Heart left ventricle (tissue), 16 donors: ENCODE results near the gene SEMA5B. TPM values are rescaled to one million over a fixed set of nuclear protein-coding genes. Genes with fewer than 3 reads are reported as not detected.
A peak's percentile ranks its signal among the peaks of the same experiment; 100 is the strongest.

ENCODE experiments used
- ATAC-seq, 4 donors: fragments of 200-7000 bp; cut with Tn5 transposase; one replicate each; pipeline ENCODE4 v1.9.1; 2020 to 2022; ENCODE audit warnings: moderate library complexity in 4 of 4, mild to moderate bottlenecking in 3 of 4, moderate number of reproducible peaks in 1 of 4
- DNase-seq, 5 donors: peaks; one replicate each; pipeline ENCODE4 v3.0.0-alpha.2; 2020
- H3K27ac ChIP-seq, 12 donors: fragments of 200-600 bp; sonication (generic) in 4 of 12; one replicate each; pipeline versions ENCODE4 v1.5.0 to v1.8.0; 2016 to 2022; ENCODE audit warnings: mild to moderate bottlenecking in 2 of 12
- H3K27me3 ChIP-seq, 9 donors: fragments of 200-600 bp; sonication (generic) in 2 of 9; one replicate each; pipeline versions ENCODE4 v1.5.1 to v1.8.0; 2016 to 2022; ENCODE audit warnings: mild to moderate bottlenecking in 3 of 9
- H3K36me3 ChIP-seq, 9 donors: fragments of 200-600 bp; sonication (generic) in 2 of 9; one replicate each; pipeline versions ENCODE4 v1.5.0 to v1.8.0; 2018 to 2022; ENCODE audit warnings: mild to moderate bottlenecking in 2 of 9
- H3K4me1 ChIP-seq, 12 donors: fragments of 200-600 bp; sonication (generic) in 4 of 12; one replicate each; pipeline versions ENCODE4 v1.5.0 to v1.8.0; 2016 to 2022; ENCODE audit warnings: mild to moderate bottlenecking in 3 of 12
- H3K4me3 ChIP-seq, 12 donors: fragments of 200-600 bp; sonication (generic) in 4 of 12; one replicate each; pipeline versions ENCODE4 v1.5.0 to v1.8.0; 2017 to 2022; ENCODE audit warnings: mild to moderate bottlenecking in 9 of 12, moderate library complexity in 4 of 12
- H3K9me3 ChIP-seq, 12 donors: fragments of 200-600 bp; sonication (generic) in 4 of 12; one replicate each; pipeline versions ENCODE4 v1.5.0 to v1.8.0; 2016 to 2022; ENCODE audit warnings: mild to moderate bottlenecking in 1 of 12
- CTCF ChIP-seq, 12 donors: fragments of 200-600 bp; sonication (generic) in 4 of 12; IDR thresholded peaks; one replicate each; pipeline versions ENCODE4 v1.5.0 to v1.8.0; 2018 to 2022; ENCODE audit warnings: antibody characterized with exemption in 12 of 12, mild to moderate bottlenecking in 5 of 12
- POLR2A ChIP-seq, 2 donors: fragments of 450-650 bp; IDR thresholded peaks; one replicate each; pipeline ENCODE4 v1.6.1; 2017; ENCODE audit warnings: antibody characterized with exemption in 2 of 2, mild to moderate bottlenecking in 2 of 2, moderate library complexity in 2 of 2
- WGBS, 4 donors: extraction: QIAGEN DNeasy Blood & Tissue Kit in 2 of 4; methylation state at CpG; one replicate each; pipeline versions ENCODE4 v1.1.5 to v1.1.7; 2013 to 2018; 5-methylcytosine and 5-hydroxymethylcytosine counted together
- intact Hi-C, 10 donors: fragments of 100-400 bp; cut with DNase I; formaldehyde crosslinking; loops; one replicate each; pipeline versions ENCODE4 v1.11.1 to v1.14.2; 2022
- polyA plus RNA-seq, 2 donors: library from polyadenylated mRNA; stranded (reverse); fragments of 200-250 nt; gene quantifications; one replicate each; pipeline ENCODE4 v1.2.3, GENCODE V29; 2013
- total RNA-seq, 9 donors: library from RNA; depleted of rRNA in 2 of 9; stranded (reverse); fragments of >200 nt in 2 of 9; fragmentation: NEBNext Ultra II Directional in 3 of 9; extraction: Animal tissue kit (Norgen Biotek cat#: 25700) in 3 of 9; gene quantifications; one replicate each; pipeline versions ENCODE4 v1.1.0 to v1.2.4, GENCODE V29; 2016 to 2023
- donor health status: ischemic (EF 13 %, LVEDD 7.1; RV severe dilation, severe dysfunction).
- donor health status: healthy with polysubstance abuse.
- donor health status: DM: no; HTN: yes; CAD: no.
- donor health status: DM: no; HTN: no; CAD: no.
- donor health status: ischemic (EF 25% LVEDD 6.9; RV normal size, moderate dysfunction).
- donor health status: ischemic (EF 25% LVEDD 5.7; RV mildly dilated, moderate dysfunction).
- donor health status: healthy.
- donor health status: DM: yes; HTN: yes; CAD: no.
- donor health status: ischemic (EF 35%, LVEDD 5.7; RV mildly dilated, moderate dysfunction).
- donor health status: nonischemic (EF 11% LVEDD 7.7; RV severe dilation, severe dysfunction).
- donor health status: DM: yes; HTN: yes; CAD: no.
- donor health status: PGD.
- donor health status: ischemic (EF 29% LVEDD 5.4; RV normal size, mild dysfunction).
- donor health status: nonischemic (EF 23%, LVEDD 6.1; RV moderate dilation, normal function).

Gene SEMA5B
- total and polyA plus RNA-seq, 11 donors, result 2.2 to 16.7 (median 7.0) TPM

GRCh38 chr3:123028233-123028828 is 768 bp upstream of the SEMA5B start:
- peak overlapping the region; percentile 45 to 82 (median 68) for H3K4me3 ChIP-seq
- H3K9me3 ChIP-seq, result no peaks in the 10 kb centered on the region
- H3K4me1 ChIP-seq, result peaks cover 0 to 34% (median 22%) of the 10 kb centered on the region in 12 donors
- H3K36me3 ChIP-seq, result no peaks in the 10 kb centered on the region
- H3K27ac ChIP-seq, result peak overlapping the region in 9 of 12 donors; percentile 5 to 73 (median 51)
- peak in 2 of 4 donors; percentile 51 to 56 for ATAC-seq
- intact Hi-C loops, result loop anchor here (1.0 to 10.0 kb wide), 10 partner anchors 84 to 526 kb away; partner anchors contain the start of gene SEC22A (in 1 of the 10)
- TF ChIP-seq CTCF (IDR thresholded peaks at IDR 0.05) (peak; percentile 29 to 72 (median 56)), POLR2A (IDR thresholded peaks at IDR 0.05) (no peak)
- 2 to 4% (median 3%) methylated on average over 21 of the region's 21 CpGs for WGBS, 4 donors
- peaks cover 0 to 65% (median 11%) of the 10 kb centered on the region in 9 donors for H3K27me3 ChIP-seq
- DNase-seq, result peak in 3 of 5 donors; percentile 34 to 46 (median 37)

GRCh38 chr3:123026565-123027291 is 835 bp downstream of the SEMA5B start:
- Histone ChIP-seq H3K4me3 (peak overlapping the region; percentile 45 to 82 (median 68)), H3K27me3 (peaks cover 0 to 65% (median 11%) of the 10 kb centered on the region in 9 donors), H3K27ac (peak overlapping the region in 10 of 12 donors; percentile 9 to 73 (median 52)), H3K4me1 (peaks cover 0 to 37% (median 28%) of the 10 kb centered on the region in 12 donors), H3K9me3 (no peaks in the 10 kb centered on the region), H3K36me3 (no peaks in the 10 kb centered on the region)
- peak; percentile 36 to 74 (median 40) for DNase-seq
- peak in 3 of 4 donors; percentile 25 to 55 (median 52) for ATAC-seq
- intact Hi-C loops, result loop anchor here in 8 of 10 donors (2.0 to 10.0 kb wide), 8 partner anchors 84 to 528 kb away; partner anchors contain the start of gene SEC22A (in 1 of the 8)
- 1% methylated on average over 20 to 62 of the region's 62 CpGs for WGBS, 4 donors
- TF ChIP-seq CTCF (IDR thresholded peaks at IDR 0.05) (no peak), POLR2A (IDR thresholded peaks at IDR 0.05) (no peak)

GRCh38 chr3:123025642-123026521 is 1.7 kb downstream of the SEMA5B start:
- WGBS, 4 donors, result 24 to 35% (median 29%) methylated on average over 22 to 33 of the region's 33 CpGs
- TF ChIP-seq POLR2A (IDR thresholded peaks at IDR 0.05), result no peak
- Histone ChIP-seq H3K27me3 (peaks cover 0 to 65% (median 11%) of the 10 kb centered on the region in 9 donors), H3K4me1 (peaks cover 0 to 31% (median 27%) of the 10 kb centered on the region in 12 donors), H3K27ac (peak overlapping the region in 9 of 12 donors; percentile 9 to 73 (median 52)), H3K36me3 (no peaks in the 10 kb centered on the region), H3K4me3 (peak overlapping the region; percentile 45 to 82 (median 68)), H3K9me3 (no peaks in the 10 kb centered on the region)
- ATAC-seq (peak in 3 of 4 donors; percentile 35 to 63 (median 52)), DNase-seq (peak in 4 of 5 donors; percentile 36 to 49 (median 43))
- intact Hi-C loops, result loop anchor here in 8 of 10 donors (2.0 to 10.0 kb wide), 8 partner anchors 83 to 529 kb away; partner anchors contain the start of gene SEC22A (in 1 of the 8)

- intact Hi-C loops, result loop anchor here in 5 of 10 donors (5.0 to 10.0 kb wide), 4 partner anchors 37 to 531 kb away; no protein-coding TSS in a partner anchor
- H3K4me3 ChIP-seq, result no peak overlapping the region
- peaks cover 0 to 51% (median 11%) of the 10 kb centered on the region in 9 donors for H3K27me3 ChIP-seq
- no peak for DNase-seq
- 92 to 96% (median 94%) methylated on average over 1 of the region's 1 CpG for WGBS, 4 donors
- ATAC-seq, result no peak
- no peak for TF ChIP-seq POLR2A (IDR thresholded peaks at IDR 0.05)
- TF ChIP-seq CTCF (IDR thresholded peaks at IDR 0.05), result no peak
- H3K27ac ChIP-seq, result no peak overlapping the region
- peaks cover 0 to 41% (median 27%) of the 10 kb centered on the region in 12 donors for H3K4me1 ChIP-seq
- H3K36me3 ChIP-seq, result no peaks in the 10 kb centered on the region
- H3K9me3 ChIP-seq, result no peaks in the 10 kb centered on the region
Measured at GRCh38 chr3:123024056-123024455, 3.5 kb downstream of the SEMA5B start.
